Measurements from ENCODE around the gene TMEM150A.
"Not testable (repeated sequence)": the region's sequence is repeated elsewhere in the genome, so short reads cannot be mapped to it uniquely, and the experiment has no call there.

Gene TMEM150A

GRCh38 chr2:85613717-85614515 is 11.4 kb upstream of the TMEM150A start:
- no peak overlapping the region for H3K9ac ChIP-seq (ENCODE audit: low read depth in 1 of 2, low read length in 2 of 2)
- peaks cover 4 to 10% of the 10 kb centered on the region in 2 donors for H3K36me3 ChIP-seq (ENCODE audit: control insufficient read depth in 1 of 2, insufficient read depth in 2 of 2, low read length in 2 of 2)
- H3K27ac ChIP-seq (ENCODE audit: low read depth, low read length) = no peak overlapping the region
- H3K27me3 ChIP-seq (ENCODE audit: control insufficient read depth in 1 of 2, insufficient read depth in 2 of 2, low read length in 2 of 2) = no peaks in the 10 kb centered on the region
- no peaks in the 10 kb centered on the region for H3K9me3 ChIP-seq (ENCODE audit: control insufficient read depth in 1 of 2, low read length in 2 of 2)
- H3K4me1 ChIP-seq (ENCODE audit: control insufficient read depth in 1 of 2, insufficient read depth in 2 of 2, low read length in 2 of 2) = peaks cover 13 to 22% of the 10 kb centered on the region in 2 donors
- H3K4me3 ChIP-seq (ENCODE audit: low read depth in 1 of 2, low read length in 2 of 2) = no peak overlapping the region

GRCh38 chr2:85611705-85612587 is 9.4 kb upstream of the TMEM150A start, which contains the start of gene C2orf68:
Gene C2orf68, minus strand, starts transcription at chr2:85612066. Its CDS starts 82 bp downstream, at chr2:85611984.
- Histone ChIP-seq H3K27ac (ENCODE audit: low read depth, low read length) (peak within 1 kb of the TSS; percentile 64), H3K4me1 (ENCODE audit: control insufficient read depth in 1 of 2, insufficient read depth in 2 of 2, low read length in 2 of 2) (peaks cover 5 to 14% of the 10 kb centered on the region in 2 donors), H3K9me3 (ENCODE audit: control insufficient read depth in 1 of 2, low read length in 2 of 2) (no peaks in the 10 kb centered on the region)

GRCh38 chr2:85611217-85611704 is 8.8 kb upstream of the TMEM150A start:
- peaks cover 5 to 11% of the 10 kb centered on the region in 2 donors for H3K4me1 ChIP-seq (ENCODE audit: control insufficient read depth in 1 of 2, insufficient read depth in 2 of 2, low read length in 2 of 2)
- peaks cover 22 to 28% of the 10 kb centered on the region in 2 donors for H3K36me3 ChIP-seq (ENCODE audit: control insufficient read depth in 1 of 2, insufficient read depth in 2 of 2, low read length in 2 of 2)
- H3K27ac ChIP-seq (ENCODE audit: low read depth, low read length) = peak overlapping the region; percentile 64
- no peaks in the 10 kb centered on the region for H3K27me3 ChIP-seq (ENCODE audit: control insufficient read depth in 1 of 2, insufficient read depth in 2 of 2, low read length in 2 of 2)
- H3K9me3 ChIP-seq (ENCODE audit: control insufficient read depth in 1 of 2, low read length in 2 of 2) = no peaks in the 10 kb centered on the region
- H3K4me3 ChIP-seq (ENCODE audit: low read depth in 1 of 2, low read length in 2 of 2) = peak overlapping the region; percentile 84 to 93
- H3K9ac ChIP-seq (ENCODE audit: low read depth in 1 of 2, low read length in 2 of 2) = peak overlapping the region; percentile 65 to 86

More at GRCh38 chr2:85611705-85612587, 9.4 kb upstream of the TMEM150A start, which contains the start of gene C2orf68:
- Histone ChIP-seq H3K27me3 (ENCODE audit: control insufficient read depth in 1 of 2, insufficient read depth in 2 of 2, low read length in 2 of 2) (no peaks in the 10 kb centered on the region), H3K36me3 (ENCODE audit: control insufficient read depth in 1 of 2, insufficient read depth in 2 of 2, low read length in 2 of 2) (peaks cover 20 to 28% of the 10 kb centered on the region in 2 donors), H3K9ac (ENCODE audit: low read depth in 1 of 2, low read length in 2 of 2) (peak within 1 kb of the TSS; percentile 65 to 86), H3K4me3 (ENCODE audit: low read depth in 1 of 2, low read length in 2 of 2) (peak within 1 kb of the TSS; percentile 84 to 93)

- peaks cover 23 to 35% of the 10 kb centered on the region in 2 donors for H3K36me3 ChIP-seq (ENCODE audit: control insufficient read depth in 1 of 2, insufficient read depth in 2 of 2, low read length in 2 of 2)
- H3K4me3 ChIP-seq (ENCODE audit: low read depth in 1 of 2, low read length in 2 of 2) = no peak overlapping the region
- H3K27ac ChIP-seq (ENCODE audit: low read depth, low read length) = no peak overlapping the region
- no peaks in the 10 kb centered on the region for H3K9me3 ChIP-seq (ENCODE audit: control insufficient read depth in 1 of 2, low read length in 2 of 2)
- no peak overlapping the region for H3K9ac ChIP-seq (ENCODE audit: low read depth in 1 of 2, low read length in 2 of 2)
- H3K27me3 ChIP-seq (ENCODE audit: control insufficient read depth in 1 of 2, insufficient read depth in 2 of 2, low read length in 2 of 2) = no peaks in the 10 kb centered on the region
- H3K4me1 ChIP-seq (ENCODE audit: control insufficient read depth in 1 of 2, insufficient read depth in 2 of 2, low read length in 2 of 2) = peaks cover 13 to 25% of the 10 kb centered on the region in 2 donors
Measured at GRCh38 chr2:85607268-85608215, 5.0 kb upstream of the TMEM150A start.

- Histone ChIP-seq H3K4me1 (ENCODE audit: control insufficient read depth in 1 of 2, insufficient read depth in 2 of 2, low read length in 2 of 2) (peaks cover 22 to 32% of the 10 kb centered on the region in 2 donors), H3K36me3 (ENCODE audit: control insufficient read depth in 1 of 2, insufficient read depth in 2 of 2, low read length in 2 of 2) (peaks cover 23 to 35% of the 10 kb centered on the region in 2 donors), H3K27ac (ENCODE audit: low read depth, low read length) (no peak overlapping the region), H3K9ac (ENCODE audit: low read depth in 1 of 2, low read length in 2 of 2) (no peak overlapping the region), H3K9me3 (ENCODE audit: control insufficient read depth in 1 of 2, low read length in 2 of 2) (no peaks in the 10 kb centered on the region), H3K27me3 (ENCODE audit: control insufficient read depth in 1 of 2, insufficient read depth in 2 of 2, low read length in 2 of 2) (no peaks in the 10 kb centered on the region), H3K4me3 (ENCODE audit: low read depth in 1 of 2, low read length in 2 of 2) (no peak overlapping the region)
Measured at GRCh38 chr2:85606116-85606455, 3.6 kb upstream of the TMEM150A start.

- Histone ChIP-seq H3K4me1 (ENCODE audit: control insufficient read depth in 1 of 2, insufficient read depth in 2 of 2, low read length in 2 of 2) (peaks cover 23 to 29% of the 10 kb centered on the region in 2 donors), H3K36me3 (ENCODE audit: control insufficient read depth in 1 of 2, insufficient read depth in 2 of 2, low read length in 2 of 2) (peaks cover 23 to 35% of the 10 kb centered on the region in 2 donors), H3K27me3 (ENCODE audit: control insufficient read depth in 1 of 2, insufficient read depth in 2 of 2, low read length in 2 of 2) (no peaks in the 10 kb centered on the region), H3K9ac (ENCODE audit: low read depth in 1 of 2, low read length in 2 of 2) (no peak overlapping the region), H3K9me3 (ENCODE audit: control insufficient read depth in 1 of 2, low read length in 2 of 2) (no peaks in the 10 kb centered on the region), H3K27ac (ENCODE audit: low read depth, low read length) (no peak overlapping the region), H3K4me3 (ENCODE audit: low read depth in 1 of 2, low read length in 2 of 2) (no peak overlapping the region)
Measured at GRCh38 chr2:85605406-85606115, 3.1 kb upstream of the TMEM150A start.

GRCh38 chr2:85604568-85605339 is 2.3 kb upstream of the TMEM150A start:
- Histone ChIP-seq H3K27me3 (ENCODE audit: control insufficient read depth in 1 of 2, insufficient read depth in 2 of 2, low read length in 2 of 2) (no peaks in the 10 kb centered on the region), H3K9ac (ENCODE audit: low read depth in 1 of 2, low read length in 2 of 2) (no peak overlapping the region), H3K27ac (ENCODE audit: low read depth, low read length) (no peak overlapping the region), H3K4me3 (ENCODE audit: low read depth in 1 of 2, low read length in 2 of 2) (no peak overlapping the region), H3K36me3 (ENCODE audit: control insufficient read depth in 1 of 2, insufficient read depth in 2 of 2, low read length in 2 of 2) (peaks cover 23 to 34% of the 10 kb centered on the region in 2 donors), H3K9me3 (ENCODE audit: control insufficient read depth in 1 of 2, low read length in 2 of 2) (no peaks in the 10 kb centered on the region), H3K4me1 (ENCODE audit: control insufficient read depth in 1 of 2, insufficient read depth in 2 of 2, low read length in 2 of 2) (peaks cover 18 to 24% of the 10 kb centered on the region in 2 donors)

GRCh38 chr2:85604133-85604444 is 1.6 kb upstream of the TMEM150A start:
- H3K9me3 ChIP-seq (ENCODE audit: control insufficient read depth in 1 of 2, low read length in 2 of 2); H3K27ac ChIP-seq (ENCODE audit: low read depth, low read length); H3K4me3 ChIP-seq (ENCODE audit: low read depth in 1 of 2, low read length in 2 of 2); H3K27me3 ChIP-seq (ENCODE audit: control insufficient read depth in 1 of 2, insufficient read depth in 2 of 2, low read length in 2 of 2): not testable (repeated sequence)
- peak overlapping the region in 1 of 2 donors; percentile 2 for H3K9ac ChIP-seq (ENCODE audit: low read depth in 1 of 2, low read length in 2 of 2)
- peaks cover 18 to 24% of the 10 kb centered on the region in 2 donors for H3K4me1 ChIP-seq (ENCODE audit: control insufficient read depth in 1 of 2, insufficient read depth in 2 of 2, low read length in 2 of 2)
- peaks cover 21 to 38% of the 10 kb centered on the region in 2 donors for H3K36me3 ChIP-seq (ENCODE audit: control insufficient read depth in 1 of 2, insufficient read depth in 2 of 2, low read length in 2 of 2)
